WI38 (cell line): Measurements from ENCODE around the gene KCTD3.
A peak's percentile ranks its signal among the peaks of the same experiment; 100 is the strongest.

Source experiments
- H3K4me3 ChIP-seq: 2 replicates; pipeline ENCODE4 v1.5.1; 2011; ENCODE audit warnings: low read depth, mild to moderate bottlenecking, control low read depth, low read length
- CTCF ChIP-seq: IDR thresholded peaks from 2 replicates; pipeline ENCODE4 v1.5.1; 2012; ENCODE audit warnings: low read depth, mild to moderate bottlenecking, control low read depth, low read length

The KCTD3 gene

GRCh38 chr1:215555531-215555930 is 11.6 kb upstream of the KCTD3 start:
- H3K4me3 ChIP-seq = no peak overlapping the region
- no peak for TF ChIP-seq CTCF

- no peak for TF ChIP-seq CTCF
These were observed 10.1 kb upstream of the KCTD3 start for GRCh38 chr1:215556996-215557395.

GRCh38 chr1:215557504-215557903 is 9.6 kb upstream of the KCTD3 start:
- TF ChIP-seq CTCF = no peak
- no peak overlapping the region for H3K4me3 ChIP-seq

More at GRCh38 chr1:215556996-215557395, 10.1 kb upstream of the KCTD3 start:
- no peak overlapping the region for H3K4me3 ChIP-seq

- TF ChIP-seq CTCF = no peak
- no peak overlapping the region for H3K4me3 ChIP-seq
These were observed 9.0 kb upstream of the KCTD3 start for GRCh38 chr1:215557992-215558626.

GRCh38 chr1:215567491-215568298 is 591 bp downstream of the KCTD3 start:
- TF ChIP-seq CTCF = no peak

GRCh38 chr1:215568299-215568692 is 1.2 kb downstream of the KCTD3 start:
- H3K4me3 ChIP-seq = peak overlapping the region; percentile 91
- no peak for TF ChIP-seq CTCF

More at GRCh38 chr1:215567491-215568298, 591 bp downstream of the KCTD3 start:
- H3K4me3 ChIP-seq = peak overlapping the region; percentile 91
